HUES48 (cell line): ENCODE results near the gene TIPARP.

ENCODE experiments used
- H3K27ac ChIP-seq: one replicate; pipeline ENCODE4 v1.7.0; 2013; ENCODE audit warnings: low read depth, low read length, inconsistent platforms
- H3K27me3 ChIP-seq: 2 replicates; pipeline ENCODE4 v1.6.1; 2013; ENCODE audit warnings: mild to moderate bottlenecking, low read length; ENCODE audit not compliant: control insufficient read depth, insufficient read depth
- H3K36me3 ChIP-seq: 2 replicates; pipeline ENCODE4 v1.6.1; 2013; ENCODE audit warnings: low read length; ENCODE audit not compliant: control insufficient read depth, insufficient read depth
- H3K4me1 ChIP-seq: 2 replicates; pipeline ENCODE4 v1.6.1; 2013; ENCODE audit warnings: mild to moderate bottlenecking, low read length; ENCODE audit not compliant: control insufficient read depth, insufficient read depth
- H3K4me3 ChIP-seq: 2 replicates; pipeline ENCODE4 v1.5.1; 2013; ENCODE audit warnings: mild to moderate bottlenecking, low read depth, low read length
- H3K9ac ChIP-seq: 2 replicates; pipeline ENCODE4 v1.6.1; 2013; ENCODE audit warnings: mild to moderate bottlenecking, low read depth, low read length, moderate library complexity
- H3K9me3 ChIP-seq: 2 replicates; pipeline ENCODE4 v1.6.1; 2013; ENCODE audit warnings: low read length; ENCODE audit not compliant: control insufficient read depth, insufficient read depth

Gene TIPARP

DNA sequence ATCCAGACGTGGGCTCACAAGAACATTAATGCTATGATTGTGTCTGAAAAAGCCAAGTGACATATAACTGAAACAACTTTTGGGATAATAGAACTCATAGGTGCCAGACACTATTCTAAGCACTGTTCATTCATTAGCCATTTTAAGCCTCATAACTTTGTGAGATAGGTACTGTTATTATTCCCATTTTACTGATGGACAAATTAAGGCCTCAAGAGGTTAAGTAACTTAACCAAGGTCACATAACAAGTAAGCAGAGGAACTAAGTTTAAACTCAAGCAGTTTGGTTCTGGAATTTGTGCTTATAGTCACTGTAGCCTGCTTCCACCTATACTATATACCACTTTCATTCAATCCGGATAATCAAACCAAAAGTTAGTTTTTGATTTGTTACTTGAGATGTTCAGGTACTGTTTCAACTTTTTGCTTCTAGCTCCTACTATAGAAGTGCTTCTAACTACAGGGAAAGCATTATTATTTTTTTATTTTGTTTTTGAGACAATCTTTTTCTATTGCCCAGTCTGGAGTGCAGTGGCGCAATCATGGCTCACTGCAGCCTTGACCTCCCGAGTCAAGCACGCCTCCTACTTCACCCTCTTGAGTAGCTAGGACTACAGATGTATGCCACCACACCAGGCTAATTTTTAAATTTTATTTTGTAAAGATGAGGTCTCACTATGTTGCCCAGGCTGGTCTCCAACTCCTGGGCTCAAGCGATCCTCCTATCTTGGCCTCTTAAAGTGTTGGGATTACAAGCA, 41.9 kb downstream of the TIPARP start:
- H3K9ac ChIP-seq, result no peak overlapping the region

DNA sequence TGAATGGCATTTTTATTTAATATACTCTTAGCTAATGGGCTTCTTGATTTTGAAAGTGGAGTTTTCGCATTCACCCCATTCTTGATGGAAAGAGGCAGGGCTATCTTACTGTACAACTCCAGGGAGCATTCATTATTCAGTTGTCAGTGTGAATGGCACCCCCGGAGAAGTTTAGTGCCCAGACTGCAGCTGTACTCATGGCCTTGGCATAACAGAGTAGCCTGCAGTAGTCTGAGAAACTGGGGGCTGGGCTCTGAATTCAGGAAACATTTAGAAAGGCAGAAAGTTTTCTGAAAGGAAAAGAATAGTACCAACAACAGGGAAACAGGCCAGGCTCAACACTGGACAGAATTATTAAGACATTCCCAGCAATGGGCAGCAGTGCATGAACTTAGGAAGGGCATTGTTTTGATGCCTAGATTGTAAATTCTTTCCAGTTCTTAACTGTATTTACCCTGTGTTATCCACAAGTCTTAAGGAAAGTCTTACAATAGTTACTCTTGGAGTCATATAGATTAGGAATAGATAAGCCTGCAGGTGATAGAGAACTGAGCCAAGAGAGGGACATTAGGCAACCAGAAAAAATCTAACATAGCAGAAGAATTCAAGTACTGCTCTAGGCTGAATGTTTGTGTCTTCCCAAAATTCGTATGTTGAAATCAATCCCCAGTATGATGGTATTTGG, 44.4 kb downstream of the TIPARP start:
- no peaks in the 10 kb centered on the region for H3K27me3 ChIP-seq
- peak overlapping the region; percentile 18 for H3K27ac ChIP-seq
- H3K9ac ChIP-seq, result no peak overlapping the region

More for the DNA sequence above, 41.9 kb downstream of the TIPARP start:
- Histone ChIP-seq H3K27ac (no peak overlapping the region), H3K4me3 (no peak overlapping the region), H3K27me3 (no peaks in the 10 kb centered on the region), H3K36me3 (no peaks in the 10 kb centered on the region), H3K4me1 (peaks cover 13% of the 10 kb centered on the region; the same call in 1 of the 2 replicates), H3K9me3 (no peaks in the 10 kb centered on the region)

DNA sequence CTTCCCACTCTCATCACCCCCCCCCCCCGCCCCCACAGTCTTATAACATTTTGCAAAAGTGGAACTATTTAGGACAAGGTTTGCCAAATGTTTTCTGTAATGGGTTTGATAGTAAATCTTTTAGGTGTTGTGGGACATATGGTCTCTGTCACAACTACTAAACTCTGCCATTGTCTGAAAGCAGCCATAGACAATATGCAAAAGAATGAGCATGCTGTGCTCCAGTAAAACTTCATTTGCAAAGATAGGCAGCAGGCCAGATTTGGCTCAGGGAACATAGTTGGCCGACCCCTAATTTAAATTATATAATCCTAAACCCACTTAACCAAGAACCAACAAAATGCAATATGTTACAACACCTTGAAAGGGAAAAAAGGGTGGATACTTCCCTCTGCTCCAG, 46.4 kb downstream of the TIPARP start:
- H3K27ac ChIP-seq, result no peak overlapping the region
- no peak overlapping the region for H3K4me3 ChIP-seq
- no peaks in the 10 kb centered on the region for H3K9me3 ChIP-seq
- no peaks in the 10 kb centered on the region for H3K27me3 ChIP-seq
- no peaks in the 10 kb centered on the region for H3K36me3 ChIP-seq
- H3K9ac ChIP-seq, result no peak overlapping the region
- H3K4me1 ChIP-seq, result peaks cover 18% of the 10 kb centered on the region

More for the DNA sequence above, 44.4 kb downstream of the TIPARP start:
- Histone ChIP-seq H3K36me3 (no peaks in the 10 kb centered on the region), H3K4me1 (peaks cover 18% of the 10 kb centered on the region), H3K9me3 (no peaks in the 10 kb centered on the region), H3K4me3 (no peak overlapping the region)

DNA sequence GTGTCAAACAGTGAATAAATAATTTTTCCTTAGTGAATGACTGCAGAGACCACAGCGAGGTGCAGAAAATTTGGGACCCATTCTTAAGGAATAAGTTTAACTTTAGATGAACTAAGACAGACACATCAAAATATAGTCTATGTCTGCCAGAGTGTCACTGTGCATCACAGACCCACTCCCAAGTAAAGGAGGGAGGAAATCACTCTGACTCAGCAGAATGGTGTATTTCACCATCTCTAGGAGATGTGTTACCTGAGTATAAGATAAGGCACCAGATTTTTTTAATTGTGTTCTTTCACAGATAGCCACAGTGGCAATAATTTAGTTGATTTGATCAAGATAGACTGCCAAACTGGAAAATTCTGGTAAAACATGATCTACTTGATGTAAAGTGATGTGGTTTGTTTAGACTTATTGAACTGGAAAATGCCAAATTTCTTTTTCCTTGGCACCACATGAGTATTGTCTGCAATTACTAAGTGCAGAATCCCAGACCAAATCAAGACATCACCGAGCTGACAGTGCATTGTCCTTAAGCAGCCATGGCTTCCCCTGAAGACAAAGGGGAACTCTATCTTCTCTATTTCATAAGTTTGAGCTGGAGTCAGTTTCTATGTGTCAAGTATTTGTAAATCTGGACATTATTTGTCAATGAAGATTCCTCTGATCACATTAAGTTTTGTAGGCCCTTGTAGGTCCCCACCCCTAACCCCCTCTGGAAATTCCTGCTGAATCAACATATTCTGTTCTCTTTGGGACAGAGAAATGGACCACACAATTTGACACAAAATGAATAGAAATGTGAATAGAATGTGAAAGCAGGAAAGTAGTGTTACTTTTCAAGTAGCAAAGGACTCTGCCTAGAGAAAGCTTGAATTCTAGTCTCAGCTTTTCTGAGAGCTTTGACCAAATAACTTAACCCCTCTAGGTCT, 47.6 kb downstream of the TIPARP start:
- Histone ChIP-seq H3K27ac (no peak overlapping the region), H3K36me3 (no peaks in the 10 kb centered on the region), H3K9ac (no peak overlapping the region), H3K27me3 (no peaks in the 10 kb centered on the region), H3K9me3 (no peaks in the 10 kb centered on the region), H3K4me3 (no peak overlapping the region), H3K4me1 (peaks cover 18% of the 10 kb centered on the region)

GRCh38 chr3:156723182-156723619, 48.8 kb downstream of the TIPARP start:
- no peak overlapping the region for H3K4me3 ChIP-seq
- peaks cover 18% of the 10 kb centered on the region for H3K4me1 ChIP-seq

GRCh38 chr3:156725682-156726081, 51.3 kb downstream of the TIPARP start:
- no peaks in the 10 kb centered on the region for H3K9me3 ChIP-seq
- H3K4me1 ChIP-seq, result peaks cover 9% of the 10 kb centered on the region
- H3K9ac ChIP-seq, result no peak overlapping the region
- H3K27ac ChIP-seq, result no peak overlapping the region
- no peaks in the 10 kb centered on the region for H3K27me3 ChIP-seq
- no peak overlapping the region for H3K4me3 ChIP-seq
- no peaks in the 10 kb centered on the region for H3K36me3 ChIP-seq

More at GRCh38 chr3:156723182-156723619, 48.8 kb downstream of the TIPARP start:
- Histone ChIP-seq H3K27me3 (no peaks in the 10 kb centered on the region), H3K9ac (no peak overlapping the region), H3K36me3 (no peaks in the 10 kb centered on the region), H3K27ac (no peak overlapping the region), H3K9me3 (no peaks in the 10 kb centered on the region)

GRCh38 chr3:156726456-156726855, 52.1 kb downstream of the TIPARP start:
- Histone ChIP-seq H3K9me3 (no peaks in the 10 kb centered on the region), H3K27ac (no peak overlapping the region), H3K4me1 (peaks cover 4% of the 10 kb centered on the region; the same call in 1 of the 2 replicates), H3K27me3 (no peaks in the 10 kb centered on the region), H3K9ac (no peak overlapping the region), H3K4me3 (no peak overlapping the region), H3K36me3 (no peaks in the 10 kb centered on the region)

- peaks cover 3% of the 10 kb centered on the region; the same call in 1 of the 2 replicates for H3K4me1 ChIP-seq
- H3K9ac ChIP-seq, result no peak overlapping the region
- no peaks in the 10 kb centered on the region for H3K36me3 ChIP-seq
- H3K9me3 ChIP-seq, result no peaks in the 10 kb centered on the region
- H3K4me3 ChIP-seq, result no peak overlapping the region
- no peak overlapping the region for H3K27ac ChIP-seq
- H3K27me3 ChIP-seq, result no peaks in the 10 kb centered on the region
These were observed 53.3 kb downstream of the TIPARP start for GRCh38 chr3:156727519-156728205.

- no peaks in the 10 kb centered on the region for H3K27me3 ChIP-seq
- no peaks in the 10 kb centered on the region for H3K4me1 ChIP-seq
- H3K36me3 ChIP-seq, result no peaks in the 10 kb centered on the region
- no peak overlapping the region for H3K27ac ChIP-seq
- H3K9me3 ChIP-seq, result no peaks in the 10 kb centered on the region
- no peak overlapping the region for H3K9ac ChIP-seq
- H3K4me3 ChIP-seq, result no peak overlapping the region
These were observed 54.0 kb downstream of the TIPARP start for GRCh38 chr3:156728267-156728985.
